ENCODE measurements around the gene CCDC88C.

Gene CCDC88C

GRCh38 chr14:91349481-91350074, 68.0 kb downstream of the CCDC88C start:
- no peak overlapping the region for H3K4me3 ChIP-seq (ENCODE audit: control insufficient read depth, low read depth, low read length)
- TF ChIP-seq CTCF (IDR thresholded peaks at IDR 0.05; ENCODE audit: control insufficient read depth, insufficient read depth, low read depth, low read length, missing control alignments), result no peak
- DNase-seq (ENCODE audit: low read depth), result no peak

- DNase-seq (ENCODE audit: low read depth), result no peak
- H3K4me3 ChIP-seq (ENCODE audit: control insufficient read depth, low read depth, low read length), result no peak overlapping the region
- no peak for TF ChIP-seq CTCF (IDR thresholded peaks at IDR 0.05; ENCODE audit: control insufficient read depth, insufficient read depth, low read depth, low read length, missing control alignments)
Observed at GRCh38 chr14:91348845-91349465, 68.7 kb downstream of the CCDC88C start.

GRCh38 chr14:91346838-91347173, 70.8 kb downstream of the CCDC88C start:
- TF ChIP-seq CTCF (IDR thresholded peaks at IDR 0.05; ENCODE audit: control insufficient read depth, insufficient read depth, low read depth, low read length, missing control alignments), result no peak
- no peak for DNase-seq (ENCODE audit: low read depth)
- no peak overlapping the region for H3K4me3 ChIP-seq (ENCODE audit: control insufficient read depth, low read depth, low read length)

- DNase-seq (ENCODE audit: low read depth), result no peak
- no peak for TF ChIP-seq CTCF (IDR thresholded peaks at IDR 0.05; ENCODE audit: control insufficient read depth, insufficient read depth, low read depth, low read length, missing control alignments)
- H3K4me3 ChIP-seq (ENCODE audit: control insufficient read depth, low read depth, low read length), result no peak overlapping the region
Observed at GRCh38 chr14:91344096-91344495, 73.5 kb downstream of the CCDC88C start.

GRCh38 chr14:91343051-91343450, 74.6 kb downstream of the CCDC88C start:
- TF ChIP-seq CTCF (IDR thresholded peaks at IDR 0.05; ENCODE audit: control insufficient read depth, insufficient read depth, low read depth, low read length, missing control alignments), result no peak
- no peak overlapping the region for H3K4me3 ChIP-seq (ENCODE audit: control insufficient read depth, low read depth, low read length)
- DNase-seq (ENCODE audit: low read depth), result no peak

GRCh38 chr14:91342206-91342760, 75.3 kb downstream of the CCDC88C start:
- TF ChIP-seq CTCF (IDR thresholded peaks at IDR 0.05; ENCODE audit: control insufficient read depth, insufficient read depth, low read depth, low read length, missing control alignments), result no peak
- no peak for DNase-seq (ENCODE audit: low read depth)

More at GRCh38 chr14:91342206-91342760, 75.3 kb downstream of the CCDC88C start:
- no peak overlapping the region for H3K4me3 ChIP-seq (ENCODE audit: control insufficient read depth, low read depth, low read length)

Measured in AG09309 (cell line).